ENCODE measurements around the gene RNF223. TPM values are rescaled to one million over a fixed set of nuclear protein-coding genes. Genes with fewer than 3 reads are reported as not detected.
A peak's percentile ranks its signal among the peaks of the same experiment; 100 is the strongest.

The RNF223 gene
- total and polyA plus RNA-seq, 2 of the 13 experiments (the other 11 are each of a cell fraction or from before 2014, with no cell fraction given), result 0.03 TPM; not detected in 1

- no peak overlapping the region for H2AFZ ChIP-seq (ENCODE audit: low read length)
- H4K20me1 ChIP-seq (ENCODE audit: insufficient read depth, low read length), result no peaks in the 10 kb centered on the region
- in situ Hi-C loops (cut with HindIII; ENCODE audit: extremely low pct_ligation_motif_present, low pct_unique_long_range_greater_than_20kb) (no loop called here), intact Hi-C loops (cut with micrococcal nuclease; ENCODE audit: unreplicated experiment) (no loop called here)
- no peak for ATAC-seq
- no TSS peak for BruUV-seq (replicated peaks)
- peaks cover 23% of the 10 kb centered on the region for H3K4me1 ChIP-seq (ENCODE audit: insufficient read depth, low read length)
- peaks cover 7 to 31% of the 10 kb centered on the region in 2 experiments; a peak in 4 of 5 replicates for H3K27me3 ChIP-seq (ENCODE audit: control insufficient read depth in 1 of 2, insufficient read depth in 2 of 2, low read length in 2 of 2)
- no peak for FAIRE-seq
- CTCF ChIA-PET (ENCODE audit: low intra/inter-chr PET ratio, low total read pairs), result no interaction called here
- 34% methylated on average over 17 of the region's 41 CpGs for WGBS (ENCODE audit: low lambda C conversion rate)
- no peak overlapping the region for H3K27ac ChIP-seq (ENCODE audit: extremely low read length, insufficient read depth, low read length)
- DNase-seq (ENCODE audit: low spot score), result no peak
- peak overlapping the region; percentile 70 for H3K4me2 ChIP-seq (ENCODE audit: low read depth, low read length)
- peak overlapping the region; percentile 72 to 83 (median 73); a peak in 5 of 6 replicates for H3K4me3 ChIP-seq (replicated peaks in 1 of 3; ENCODE audit: insufficient read depth in 1 of 3, low read depth in 2 of 3, low read length in 3 of 3)
- H3K9me3 ChIP-seq (ENCODE audit: low read length), result peaks cover 10% of the 10 kb centered on the region
- TF ChIP-seq ZFP91 (CRISPR knock-in tag; IDR thresholded peaks at IDR 0.05; ENCODE audit: borderline replicate concordance), result no peak
- H3K9ac ChIP-seq (ENCODE audit: insufficient read depth, low read depth, low read length), result peak overlapping the region; percentile 68; the same call in 1 of the 2 replicates
- POLR2A ChIA-PET, result interaction anchor here (1.3 to 1.9 kb wide), 3 partner anchors 10 to 116 kb away, joined by 5 to 9 read pairs (median 6); no protein-coding TSS in a partner anchor
- peaks cover 6% of the 10 kb centered on the region for H3K79me2 ChIP-seq (ENCODE audit: insufficient read depth, low read length)
- H3K36me3 ChIP-seq (replicated peaks in 1 of 2; ENCODE audit: control insufficient read depth in 1 of 2, insufficient read depth in 2 of 2, low read length in 2 of 2), result peaks cover 5 to 7% of the 10 kb centered on the region in 2 experiments; a peak in 3 of 5 replicates
Measured at GRCh38 chr1:1115136-1115785, 41.2 kb upstream of the RNF223 start.

- ATAC-seq (no peak), FAIRE-seq (no peak), DNase-seq (ENCODE audit: low spot score) (no peak)
- BruUV-seq (replicated peaks), result no TSS peak
- Histone ChIP-seq H3K4me3 (replicated peaks in 1 of 3; ENCODE audit: insufficient read depth in 1 of 3, low read depth in 2 of 3, low read length in 3 of 3) (no peak overlapping the region; a peak in 1 of 6 replicates), H3K27me3 (ENCODE audit: control insufficient read depth in 1 of 2, insufficient read depth in 2 of 2, low read length in 2 of 2) (peaks cover 7 to 23% of the 10 kb centered on the region in 2 experiments; a peak in 4 of 5 replicates), H3K4me1 (ENCODE audit: insufficient read depth, low read length) (peaks cover 23% of the 10 kb centered on the region), H3K4me2 (ENCODE audit: low read depth, low read length) (peak overlapping the region; percentile 70; the same call in 1 of the 2 replicates), H3K27ac (ENCODE audit: extremely low read length, insufficient read depth, low read length) (no peak overlapping the region), H3K9me3 (ENCODE audit: low read length) (peaks cover 10% of the 10 kb centered on the region), H3K36me3 (replicated peaks in 1 of 2; ENCODE audit: control insufficient read depth in 1 of 2, insufficient read depth in 2 of 2, low read length in 2 of 2) (peaks cover 5 to 7% of the 10 kb centered on the region in 2 experiments; a peak in 3 of 5 replicates), H4K20me1 (ENCODE audit: insufficient read depth, low read length) (no peaks in the 10 kb centered on the region), H2AFZ (ENCODE audit: low read length) (no peak overlapping the region), H3K9ac (ENCODE audit: insufficient read depth, low read depth, low read length) (no peak overlapping the region), H3K79me2 (ENCODE audit: insufficient read depth, low read length) (peaks cover 6% of the 10 kb centered on the region)
- intact Hi-C loops (cut with micrococcal nuclease; ENCODE audit: unreplicated experiment) (no loop called here), in situ Hi-C loops (cut with HindIII; ENCODE audit: extremely low pct_ligation_motif_present, low pct_unique_long_range_greater_than_20kb) (no loop called here)
- POLR2A ChIA-PET, result no interaction called here
- CTCF ChIA-PET (ENCODE audit: low intra/inter-chr PET ratio, low total read pairs), result no interaction called here
- WGBS (ENCODE audit: low lambda C conversion rate), result 95% methylated on average over 13 of the region's 13 CpGs
- TF ChIP-seq POLR2AphosphoS5 (IDR thresholded peaks at IDR 0.05; ENCODE audit: low read depth, low read length) (no peak), KDM5A (IDR thresholded peaks at IDR 0.05; ENCODE audit: borderline replicate concordance, low read length) (no peak), PBX2 (CRISPR knock-in tag; IDR thresholded peaks at IDR 0.05) (no peak), ZFP82 (CRISPR knock-in tag; IDR thresholded peaks at IDR 0.05; ENCODE audit: borderline replicate concordance) (no peak), ZBTB25 (CRISPR knock-in tag; IDR thresholded peaks at IDR 0.05) (no peak), GATA4 (IDR thresholded peaks at IDR 0.05; ENCODE audit: borderline replicate concordance, low read depth) (no peak), THAP8 (CRISPR knock-in tag; IDR thresholded peaks at IDR 0.05; ENCODE audit: borderline replicate concordance) (no peak), ZNF749 (CRISPR knock-in tag; IDR thresholded peaks at IDR 0.05; ENCODE audit: borderline replicate concordance) (no peak), ZFP62 (CRISPR knock-in tag; IDR thresholded peaks at IDR 0.05) (no peak), TCF7 (IDR thresholded peaks at IDR 0.05; ENCODE audit: low read depth) (no peak)
Measured at GRCh38 chr1:1114431-1114830, 40.3 kb upstream of the RNF223 start.

All from HepG2 (cell line).